Thyroid gland (tissue), 4 donors: ENCODE results near the gene SLC25A45.
"Not testable (repeated sequence)": the region's sequence is repeated elsewhere in the genome, so short reads cannot be mapped to it uniquely, and the experiment has no call there.

Experiments used
- POLR2A ChIP-seq, 2 donors: fragments of 450-650 bp; IDR thresholded peaks; one replicate each; pipeline ENCODE4 v1.6.1; 2017; ENCODE audit warnings: antibody characterized with exemption in 2 of 2, mild to moderate bottlenecking in 2 of 2, moderate library complexity in 1 of 2
- TF ChIP-seq, protein P1 (sequence below), 6 experiments: fragments of 200-600 bp in 3 of 6; fragments of 450-650 bp in 3 of 6; sonication (generic) in 3 of 6; IDR thresholded peaks; one replicate each; pipeline ENCODE4 v1.5.1; 2016 to 2019; ENCODE audit warnings: antibody characterized with exemption in 6 of 6, mild to moderate bottlenecking in 2 of 6, inconsistent platforms in 1 of 6, moderate library complexity in 1 of 6

DNA sequence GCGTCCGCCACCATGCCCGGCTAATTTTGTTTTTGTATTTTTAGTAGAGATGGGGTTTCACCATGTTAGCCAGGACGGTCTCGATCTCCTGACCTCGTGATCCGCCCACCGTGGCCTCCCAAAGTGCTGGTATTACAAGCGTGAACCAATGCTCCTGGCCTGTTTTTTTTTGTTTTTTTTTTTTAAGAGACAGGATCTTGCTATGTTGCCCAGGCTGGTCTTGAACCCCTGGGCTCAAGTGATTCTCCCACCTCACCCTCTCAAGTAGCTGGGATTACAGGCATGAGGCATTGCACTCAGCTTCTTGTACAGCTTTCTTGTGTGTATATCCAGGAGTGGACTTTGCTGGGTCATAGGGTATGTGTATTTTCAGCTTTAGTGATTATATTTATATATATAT is 49.9 kb downstream of the SLC25A45 start:
- TF ChIP-seq, protein P1, sequence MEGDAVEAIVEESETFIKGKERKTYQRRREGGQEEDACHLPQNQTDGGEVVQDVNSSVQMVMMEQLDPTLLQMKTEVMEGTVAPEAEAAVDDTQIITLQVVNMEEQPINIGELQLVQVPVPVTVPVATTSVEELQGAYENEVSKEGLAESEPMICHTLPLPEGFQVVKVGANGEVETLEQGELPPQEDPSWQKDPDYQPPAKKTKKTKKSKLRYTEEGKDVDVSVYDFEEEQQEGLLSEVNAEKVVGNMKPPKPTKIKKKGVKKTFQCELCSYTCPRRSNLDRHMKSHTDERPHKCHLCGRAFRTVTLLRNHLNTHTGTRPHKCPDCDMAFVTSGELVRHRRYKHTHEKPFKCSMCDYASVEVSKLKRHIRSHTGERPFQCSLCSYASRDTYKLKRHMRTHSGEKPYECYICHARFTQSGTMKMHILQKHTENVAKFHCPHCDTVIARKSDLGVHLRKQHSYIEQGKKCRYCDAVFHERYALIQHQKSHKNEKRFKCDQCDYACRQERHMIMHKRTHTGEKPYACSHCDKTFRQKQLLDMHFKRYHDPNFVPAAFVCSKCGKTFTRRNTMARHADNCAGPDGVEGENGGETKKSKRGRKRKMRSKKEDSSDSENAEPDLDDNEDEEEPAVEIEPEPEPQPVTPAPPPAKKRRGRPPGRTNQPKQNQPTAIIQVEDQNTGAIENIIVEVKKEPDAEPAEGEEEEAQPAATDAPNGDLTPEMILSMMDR (IDR thresholded peaks at IDR 0.05) = not testable (repeated sequence)
- TF ChIP-seq POLR2A (IDR thresholded peaks at IDR 0.05) = not testable (repeated sequence)
